ENCODE results near the gene ONECUT2.

DNA sequence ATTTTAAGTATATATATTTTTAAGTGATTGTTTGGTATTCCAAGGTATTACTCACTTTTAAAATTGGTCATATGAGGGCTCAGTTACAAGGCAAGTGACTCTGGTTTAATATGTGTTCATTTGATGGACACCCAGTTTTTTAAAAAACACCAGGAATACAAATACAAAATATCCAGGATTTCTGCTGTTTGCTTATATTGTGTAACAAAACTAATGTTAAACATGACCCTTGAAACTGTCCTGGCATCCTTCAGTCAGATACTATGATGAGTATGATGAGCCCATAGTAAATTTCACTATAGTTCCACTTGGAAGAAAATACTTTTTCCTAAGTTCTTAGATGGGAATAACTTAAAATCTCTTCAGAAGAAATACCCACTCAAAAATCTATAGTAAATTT is 11.4 kb upstream of the ONECUT2 start:
- TF ChIP-seq, protein P1, sequence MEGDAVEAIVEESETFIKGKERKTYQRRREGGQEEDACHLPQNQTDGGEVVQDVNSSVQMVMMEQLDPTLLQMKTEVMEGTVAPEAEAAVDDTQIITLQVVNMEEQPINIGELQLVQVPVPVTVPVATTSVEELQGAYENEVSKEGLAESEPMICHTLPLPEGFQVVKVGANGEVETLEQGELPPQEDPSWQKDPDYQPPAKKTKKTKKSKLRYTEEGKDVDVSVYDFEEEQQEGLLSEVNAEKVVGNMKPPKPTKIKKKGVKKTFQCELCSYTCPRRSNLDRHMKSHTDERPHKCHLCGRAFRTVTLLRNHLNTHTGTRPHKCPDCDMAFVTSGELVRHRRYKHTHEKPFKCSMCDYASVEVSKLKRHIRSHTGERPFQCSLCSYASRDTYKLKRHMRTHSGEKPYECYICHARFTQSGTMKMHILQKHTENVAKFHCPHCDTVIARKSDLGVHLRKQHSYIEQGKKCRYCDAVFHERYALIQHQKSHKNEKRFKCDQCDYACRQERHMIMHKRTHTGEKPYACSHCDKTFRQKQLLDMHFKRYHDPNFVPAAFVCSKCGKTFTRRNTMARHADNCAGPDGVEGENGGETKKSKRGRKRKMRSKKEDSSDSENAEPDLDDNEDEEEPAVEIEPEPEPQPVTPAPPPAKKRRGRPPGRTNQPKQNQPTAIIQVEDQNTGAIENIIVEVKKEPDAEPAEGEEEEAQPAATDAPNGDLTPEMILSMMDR (IDR thresholded peaks at IDR 0.05; ENCODE audit: insufficient read depth, low read length, poor library complexity, severe bottlenecking) = no peak
- no peak for TF ChIP-seq EZH2phosphoT487 (conservative IDR thresholded peaks at IDR 0.05; ENCODE audit: low read length)

Measured in SU-DHL-6 (cell line).